ENCODE measurements around the gene FGFR4. TPM values are rescaled to one million over a fixed set of nuclear protein-coding genes. Genes with fewer than 3 reads are reported as not detected.

The FGFR4 gene
- polyA plus RNA-seq, 1 of the 3 experiments (the other 2 are of a cell fraction) = 5.6 TPM

DNA sequence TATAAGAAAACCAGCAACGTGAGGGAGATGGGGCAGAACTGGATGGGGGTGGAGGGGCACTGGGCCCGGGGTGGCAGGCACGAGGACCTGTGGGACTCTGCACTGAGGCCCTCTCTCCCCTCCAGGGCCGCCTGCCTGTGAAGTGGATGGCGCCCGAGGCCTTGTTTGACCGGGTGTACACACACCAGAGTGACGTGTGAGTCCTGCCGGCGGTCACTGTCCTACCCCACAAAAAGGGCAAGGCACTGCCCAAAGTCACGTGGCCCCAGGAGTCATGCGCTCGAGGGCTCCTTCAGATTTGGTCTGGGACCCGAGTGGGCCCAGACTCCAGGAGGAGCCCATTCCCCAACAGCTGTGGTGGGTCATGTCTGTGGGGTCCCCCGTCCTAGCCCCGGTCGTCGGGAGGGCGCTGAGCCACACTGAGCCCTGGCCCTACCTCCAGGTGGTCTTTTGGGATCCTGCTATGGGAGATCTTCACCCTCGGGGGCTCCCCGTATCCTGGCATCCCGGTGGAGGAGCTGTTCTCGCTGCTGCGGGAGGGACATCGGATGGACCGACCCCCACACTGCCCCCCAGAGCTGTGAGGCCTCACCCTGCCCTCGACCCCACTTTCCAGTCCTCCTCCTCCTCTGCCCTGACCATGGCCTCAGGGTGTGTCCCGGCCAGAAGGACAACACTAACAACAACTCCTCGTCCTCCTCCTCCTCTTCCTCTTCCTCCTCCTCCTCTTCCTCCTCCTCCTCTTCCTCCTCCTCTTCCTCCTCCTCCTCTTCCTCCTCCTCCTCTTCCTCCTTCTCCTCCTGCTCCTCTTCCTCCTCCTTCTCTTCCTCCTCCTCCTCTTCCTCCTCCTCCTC, 9.7 kb downstream of the FGFR4 start:
- H3K27me3 ChIP-seq (ENCODE audit: insufficient read depth) = no peaks in the 10 kb centered on the region
- no peak overlapping the region for H3K4me2 ChIP-seq
- no peaks in the 10 kb centered on the region for H3F3A ChIP-seq (replicated peaks; ENCODE audit: insufficient read depth)
- TF ChIP-seq GABPA (IDR thresholded peaks at IDR 0.05; ENCODE audit: low read depth) (no peak), YY1 (IDR thresholded peaks at IDR 0.05; ENCODE audit: low read depth) (no peak), EZH2phosphoT487 (IDR thresholded peaks at IDR 0.05; ENCODE audit: borderline replicate concordance, low read depth) (no peak), ZBTB33 (IDR thresholded peaks at IDR 0.05; ENCODE audit: borderline replicate concordance, low read depth) (no peak), RFX5 (IDR thresholded peaks at IDR 0.05; ENCODE audit: low read length) (no peak), RAD21 (IDR thresholded peaks at IDR 0.05; ENCODE audit: low read length) (no peak), TAF1 (IDR thresholded peaks at IDR 0.05; ENCODE audit: borderline replicate concordance, low read depth, low read length) (no peak), NRF1 (IDR thresholded peaks at IDR 0.05; ENCODE audit: low read depth, low read length) (no peak)
- TF ChIP-seq, protein P1, sequence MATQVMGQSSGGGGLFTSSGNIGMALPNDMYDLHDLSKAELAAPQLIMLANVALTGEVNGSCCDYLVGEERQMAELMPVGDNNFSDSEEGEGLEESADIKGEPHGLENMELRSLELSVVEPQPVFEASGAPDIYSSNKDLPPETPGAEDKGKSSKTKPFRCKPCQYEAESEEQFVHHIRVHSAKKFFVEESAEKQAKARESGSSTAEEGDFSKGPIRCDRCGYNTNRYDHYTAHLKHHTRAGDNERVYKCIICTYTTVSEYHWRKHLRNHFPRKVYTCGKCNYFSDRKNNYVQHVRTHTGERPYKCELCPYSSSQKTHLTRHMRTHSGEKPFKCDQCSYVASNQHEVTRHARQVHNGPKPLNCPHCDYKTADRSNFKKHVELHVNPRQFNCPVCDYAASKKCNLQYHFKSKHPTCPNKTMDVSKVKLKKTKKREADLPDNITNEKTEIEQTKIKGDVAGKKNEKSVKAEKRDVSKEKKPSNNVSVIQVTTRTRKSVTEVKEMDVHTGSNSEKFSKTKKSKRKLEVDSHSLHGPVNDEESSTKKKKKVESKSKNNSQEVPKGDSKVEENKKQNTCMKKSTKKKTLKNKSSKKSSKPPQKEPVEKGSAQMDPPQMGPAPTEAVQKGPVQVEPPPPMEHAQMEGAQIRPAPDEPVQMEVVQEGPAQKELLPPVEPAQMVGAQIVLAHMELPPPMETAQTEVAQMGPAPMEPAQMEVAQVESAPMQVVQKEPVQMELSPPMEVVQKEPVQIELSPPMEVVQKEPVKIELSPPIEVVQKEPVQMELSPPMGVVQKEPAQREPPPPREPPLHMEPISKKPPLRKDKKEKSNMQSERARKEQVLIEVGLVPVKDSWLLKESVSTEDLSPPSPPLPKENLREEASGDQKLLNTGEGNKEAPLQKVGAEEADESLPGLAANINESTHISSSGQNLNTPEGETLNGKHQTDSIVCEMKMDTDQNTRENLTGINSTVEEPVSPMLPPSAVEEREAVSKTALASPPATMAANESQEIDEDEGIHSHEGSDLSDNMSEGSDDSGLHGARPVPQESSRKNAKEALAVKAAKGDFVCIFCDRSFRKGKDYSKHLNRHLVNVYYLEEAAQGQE (IDR thresholded peaks at IDR 0.05; ENCODE audit: low read depth, low read length) = no peak
- no peak overlapping the region for H3K27ac ChIP-seq (ENCODE audit: low read depth in 2 of 2, low read length in 1 of 2)
- H3K4me3 ChIP-seq (ENCODE audit: low read depth in 2 of 2, low read length in 1 of 2) = no peak overlapping the region
- no peaks in the 10 kb centered on the region for H3K9me3 ChIP-seq
- no peaks in the 10 kb centered on the region for H3K79me2 ChIP-seq (ENCODE audit: insufficient read depth)
- H3K9me2 ChIP-seq = no peaks in the 10 kb centered on the region
- H3K9ac ChIP-seq = no peak overlapping the region
- CTCF ChIA-PET = interaction anchor here (1.9 to 8.5 kb wide), 3 partner anchors 10 to 26 kb away, joined by 10 to 69 read pairs (median 37); partner anchors contain the start of gene FGFR4
- no peaks in the 10 kb centered on the region for H3K36me3 ChIP-seq (replicated peaks in 1 of 2; ENCODE audit: control insufficient read depth in 1 of 2, insufficient read depth in 2 of 2, low read length in 1 of 2)
- H4K20me1 ChIP-seq (ENCODE audit: insufficient read depth) = no peaks in the 10 kb centered on the region
- peak; percentile 60 for DNase-seq
- 66% methylated on average over 6 of the region's 29 CpGs for WGBS (ENCODE audit: low lambda C conversion rate)
- H3K4me1 ChIP-seq (ENCODE audit: control insufficient read depth in 1 of 2, insufficient read depth in 2 of 2, low read depth in 1 of 2, low read length in 1 of 2) = peaks cover 0 to 16% of the 10 kb centered on the region in 2 experiments; a peak in 1 of 4 replicates
- no peak overlapping the region for H2AFZ ChIP-seq (ENCODE audit: low read depth)
- POLR2A ChIA-PET = no interaction called here
